HepG2 (cell line): Measurements from ENCODE around the gene CADM1. TPM values are rescaled to one million over a fixed set of nuclear protein-coding genes. Genes with fewer than 3 reads are reported as not detected.

Experiments used
- DZIP1 ChIP-seq: sonication (generic); formaldehyde crosslinking; IDR thresholded peaks from 2 replicates; pipeline ENCODE4 v1.5.0; 2020; ENCODE audit warnings: mild to moderate bottlenecking, missing genetic modification reagents
- ELF1 ChIP-seq: sonication (generic); formaldehyde crosslinking; IDR thresholded peaks from 2 replicates; pipeline ENCODE4 v1.4.0; 2020; ENCODE audit warnings: missing genetic modification reagents
- MEIS1 ChIP-seq: sonication (generic); formaldehyde crosslinking; IDR thresholded peaks from 2 replicates; pipeline ENCODE4 v1.9.0; 2021; ENCODE audit warnings: mild to moderate bottlenecking, missing genetic modification reagents, moderate library complexity, borderline replicate concordance
- MXI1 ChIP-seq: IDR thresholded peaks from 3 replicates; pipeline ENCODE4 v1.6.1; 2012; ENCODE audit warnings: low read depth, low read length, inconsistent platforms, borderline replicate concordance
- RBM39 ChIP-seq: fragments of 200-400 bp; formaldehyde crosslinking; IDR thresholded peaks from one replicate; pipeline ENCODE4 v1.6.1; 2018; ENCODE audit warnings: antibody characterized with exemption, mild to moderate bottlenecking, low read depth, low read length; ENCODE audit not compliant: poor library complexity, severe bottlenecking
- ZHX2 ChIP-seq, 2 experiments: sonication (generic) in 1 of 2; formaldehyde crosslinking in 1 of 2; IDR thresholded peaks; 2 replicates each; pipeline versions ENCODE4 v1.6.1 to v1.9.0; 2014 to 2022; ENCODE audit warnings: antibody characterized with exemption in 1 of 2, borderline replicate concordance in 1 of 2, inconsistent platforms in 1 of 2, low read depth in 1 of 2, missing genetic modification reagents in 1 of 2
- ZNF224 ChIP-seq: sonication (generic); formaldehyde crosslinking; IDR thresholded peaks from 2 replicates; pipeline ENCODE4 v1.5.0; 2020; ENCODE audit warnings: mild to moderate bottlenecking, missing genetic modification reagents
- polyA plus RNA-seq, 8 experiments: library from polyadenylated mRNA; depleted of rRNA in 3 of 8; stranded (reverse) in 7 of 8; unstranded in 1 of 8; fragments of >200 nt; fragmentation: Illumina TruSeq in 4 of 8; extraction: Trizol in 4 of 8; gene quantifications; 2 replicates each; pipeline versions ENCODE4 v1.2.1 to v1.2.3, GENCODE V29; 2011 to 2016; ENCODE audit warnings: low read depth in 4 of 8, missing spikeins in 1 of 8, mixed read lengths in 1 of 8; ENCODE audit not compliant: insufficient read depth in 1 of 8
- total RNA-seq, 5 experiments: library from RNA; depleted of rRNA; stranded (reverse); fragments of >200 nt; fragmentation: Illumina TruSeq; extraction: Trizol; gene quantifications; 2 replicates each; pipeline ENCODE4 v1.2.3, GENCODE V29; 2016; ENCODE audit warnings: low read depth in 1 of 5
- TF ChIP-seq, protein P1 (sequence below): sonication (generic); formaldehyde crosslinking; IDR thresholded peaks from 2 replicates; pipeline ENCODE4 v1.5.0; 2020; ENCODE audit warnings: mild to moderate bottlenecking, missing genetic modification reagents
- TF ChIP-seq, protein P2 (sequence below): IDR thresholded peaks from 2 replicates; pipeline ENCODE4 v1.6.1; 2018; ENCODE audit warnings: missing genetic modification reagents, mild to moderate bottlenecking, missing compliant biosample characterization
- TF ChIP-seq, protein P3 (sequence below): sonication (generic); formaldehyde crosslinking; IDR thresholded peaks from 2 replicates; pipeline ENCODE4 v1.8.0; 2022; ENCODE audit warnings: mild to moderate bottlenecking, missing genetic modification reagents, moderate library complexity

Gene CADM1
- total and polyA plus RNA-seq, 2 of the 13 experiments (the other 11 are each of a cell fraction or from before 2014, with no cell fraction given) = 71.3 to 122 TPM

DNA sequence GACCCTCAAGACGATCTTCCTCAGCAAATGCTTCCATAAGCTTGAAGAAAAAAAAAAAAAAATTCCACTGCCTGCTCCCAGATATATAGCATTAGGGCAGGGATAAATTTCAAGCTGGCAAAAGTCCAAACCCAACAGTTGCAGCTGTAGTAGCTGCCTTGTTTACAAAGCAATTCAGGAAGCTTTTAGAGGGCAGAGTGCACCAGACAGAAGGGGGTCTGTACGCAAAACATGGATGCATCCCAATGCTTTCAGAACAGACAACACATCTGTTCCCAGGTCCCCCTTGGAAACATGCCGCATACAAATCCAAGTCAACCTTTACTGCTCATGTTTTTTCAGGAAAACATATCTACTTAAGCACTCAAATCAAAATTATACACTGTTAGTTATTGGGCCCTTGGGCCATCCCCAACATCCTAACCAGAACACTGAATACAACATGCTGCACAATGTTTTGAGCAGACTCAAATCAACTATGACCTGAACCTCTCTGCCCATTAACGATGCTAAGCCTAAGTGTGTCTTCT lies 94.5 kb downstream of the CADM1 start (continued):
- TF ChIP-seq, protein P1, sequence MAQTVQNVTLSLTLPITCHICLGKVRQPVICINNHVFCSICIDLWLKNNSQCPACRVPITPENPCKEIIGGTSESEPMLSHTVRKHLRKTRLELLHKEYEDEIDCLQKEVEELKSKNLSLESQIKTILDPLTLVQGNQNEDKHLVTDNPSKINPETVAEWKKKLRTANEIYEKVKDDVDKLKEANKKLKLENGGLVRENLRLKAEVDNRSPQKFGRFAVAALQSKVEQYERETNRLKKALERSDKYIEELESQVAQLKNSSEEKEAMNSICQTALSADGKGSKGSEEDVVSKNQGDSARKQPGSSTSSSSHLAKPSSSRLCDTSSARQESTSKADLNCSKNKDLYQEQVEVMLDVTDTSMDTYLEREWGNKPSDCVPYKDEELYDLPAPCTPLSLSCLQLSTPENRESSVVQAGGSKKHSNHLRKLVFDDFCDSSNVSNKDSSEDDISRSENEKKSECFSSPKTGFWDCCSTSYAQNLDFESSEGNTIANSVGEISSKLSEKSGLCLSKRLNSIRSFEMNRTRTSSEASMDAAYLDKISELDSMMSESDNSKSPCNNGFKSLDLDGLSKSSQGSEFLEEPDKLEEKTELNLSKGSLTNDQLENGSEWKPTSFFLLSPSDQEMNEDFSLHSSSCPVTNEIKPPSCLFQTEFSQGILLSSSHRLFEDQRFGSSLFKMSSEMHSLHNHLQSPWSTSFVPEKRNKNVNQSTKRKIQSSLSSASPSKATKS (CRISPR knock-in tag) = no peak
- TF ChIP-seq ELF1 (CRISPR knock-in tag) (peak; percentile 52), DZIP1 (CRISPR knock-in tag) (no peak), MXI1 (peak; percentile 40; the same call in 1 of the 3 replicates), ZNF224 (CRISPR knock-in tag) (no peak), RBM39 (no peak), ZHX2 (IDR thresholded peaks at IDR 0.05; ENCODE audit: low read depth) (no peak), ZHX2 (CRISPR knock-in tag; IDR thresholded peaks at IDR 0.05; ENCODE audit: borderline replicate concordance) (no peak), MEIS1 (CRISPR knock-in tag) (no peak)
- TF ChIP-seq, protein P2, sequence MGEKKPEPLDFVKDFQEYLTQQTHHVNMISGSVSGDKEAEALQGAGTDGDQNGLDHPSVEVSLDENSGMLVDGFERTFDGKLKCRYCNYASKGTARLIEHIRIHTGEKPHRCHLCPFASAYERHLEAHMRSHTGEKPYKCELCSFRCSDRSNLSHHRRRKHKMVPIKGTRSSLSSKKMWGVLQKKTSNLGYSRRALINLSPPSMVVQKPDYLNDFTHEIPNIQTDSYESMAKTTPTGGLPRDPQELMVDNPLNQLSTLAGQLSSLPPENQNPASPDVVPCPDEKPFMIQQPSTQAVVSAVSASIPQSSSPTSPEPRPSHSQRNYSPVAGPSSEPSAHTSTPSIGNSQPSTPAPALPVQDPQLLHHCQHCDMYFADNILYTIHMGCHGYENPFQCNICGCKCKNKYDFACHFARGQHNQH (CRISPR knock-in tag) = peak; percentile 58; the same call in 1 of the 2 replicates
- TF ChIP-seq, protein P3, sequence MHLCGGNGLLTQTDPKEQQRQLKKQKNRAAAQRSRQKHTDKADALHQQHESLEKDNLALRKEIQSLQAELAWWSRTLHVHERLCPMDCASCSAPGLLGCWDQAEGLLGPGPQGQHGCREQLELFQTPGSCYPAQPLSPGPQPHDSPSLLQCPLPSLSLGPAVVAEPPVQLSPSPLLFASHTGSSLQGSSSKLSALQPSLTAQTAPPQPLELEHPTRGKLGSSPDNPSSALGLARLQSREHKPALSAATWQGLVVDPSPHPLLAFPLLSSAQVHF (CRISPR knock-in tag) = no peak
